Lower lobe of right lung (tissue), 2 donors: ENCODE data around the gene FN3KRP. TPM values are rescaled to one million over a fixed set of nuclear protein-coding genes. Genes with fewer than 3 reads are reported as not detected.
A peak's percentile ranks its signal among the peaks of the same experiment; 100 is the strongest.

ENCODE experiments used
- ATAC-seq, 2 donors: fragments of 200-7000 bp; cut with Tn5 transposase; one replicate each; pipeline ENCODE4 v1.9.1; 2020 to 2022; ENCODE audit warnings: mild to moderate bottlenecking in 2 of 2, moderate library complexity in 2 of 2
- DNase-seq: peaks from one replicate; pipeline ENCODE4 v3.0.0-alpha.2; 2020
- H3K27ac ChIP-seq: fragments of 200-600 bp; one replicate; pipeline ENCODE4 v1.8.0; 2022
- H3K27me3 ChIP-seq: fragments of 200-600 bp; one replicate; pipeline ENCODE4 v1.8.0; 2022; ENCODE audit warnings: low read depth
- H3K36me3 ChIP-seq: fragments of 200-600 bp; one replicate; pipeline ENCODE4 v1.8.0; 2022; ENCODE audit warnings: mild to moderate bottlenecking
- H3K4me1 ChIP-seq: fragments of 200-600 bp; one replicate; pipeline ENCODE4 v1.8.0; 2022
- H3K4me3 ChIP-seq: fragments of 200-600 bp; one replicate; pipeline ENCODE4 v1.8.0; 2022; ENCODE audit warnings: mild to moderate bottlenecking
- H3K9me3 ChIP-seq: fragments of 200-600 bp; one replicate; pipeline ENCODE4 v1.8.0; 2022
- CTCF ChIP-seq: fragments of 200-600 bp; IDR thresholded peaks from one replicate; pipeline ENCODE4 v1.8.0; 2022; ENCODE audit warnings: antibody characterized with exemption, mild to moderate bottlenecking
- intact Hi-C: fragments of 100-400 bp; cut with DNase I; formaldehyde crosslinking; loops from one replicate; pipeline ENCODE4 v1.11.0; 2022
- total RNA-seq: library from RNA; stranded (reverse); fragmentation: NEBNext Ultra II Directional; extraction: Animal tissue kit (Norgen Biotek cat#: 25700); gene quantifications from one replicate; pipeline ENCODE4 v1.2.1, GENCODE V29; 2021
- donor health status: DM: no; HTN: yes; CAD: no; lungs with severe emphysema.

FN3KRP gene
- total RNA-seq, 1 donor from 2014 or later = 28.1 TPM

GRCh38 chr17:82754297-82755208, 38.0 kb downstream of the FN3KRP start:
- TF ChIP-seq CTCF = no peak
- DNase-seq (peak; percentile 24), ATAC-seq (no peak)
- Histone ChIP-seq H3K27ac (no peak overlapping the region), H3K36me3 (no peaks in the 10 kb centered on the region), H3K27me3 (no peaks in the 10 kb centered on the region), H3K4me3 (no peak overlapping the region), H3K9me3 (no peaks in the 10 kb centered on the region), H3K4me1 (peaks cover 14% of the 10 kb centered on the region)
- intact Hi-C loops = no loop called here

GRCh38 chr17:82756166-82756565, 39.7 kb downstream of the FN3KRP start:
- Histone ChIP-seq H3K9me3 (no peaks in the 10 kb centered on the region), H3K27me3 (no peaks in the 10 kb centered on the region), H3K36me3 (peaks cover 5% of the 10 kb centered on the region), H3K4me1 (peaks cover 14% of the 10 kb centered on the region), H3K27ac (no peak overlapping the region), H3K4me3 (no peak overlapping the region)
- no peak for TF ChIP-seq CTCF
- DNase-seq = peak; percentile 12
- intact Hi-C loops = no loop called here
- no peak for ATAC-seq

- no peak for ATAC-seq
- no peak overlapping the region for H3K27ac ChIP-seq
- no peak overlapping the region for H3K4me3 ChIP-seq
- intact Hi-C loops = no loop called here
- H3K36me3 ChIP-seq = peaks cover 62% of the 10 kb centered on the region
- TF ChIP-seq CTCF = no peak
- H3K9me3 ChIP-seq = no peaks in the 10 kb centered on the region
- no peaks in the 10 kb centered on the region for H3K4me1 ChIP-seq
- no peaks in the 10 kb centered on the region for H3K27me3 ChIP-seq
- peak; percentile 25 for DNase-seq
Measured at GRCh38 chr17:82765371-82765770, 48.9 kb downstream of the FN3KRP start.

GRCh38 chr17:82767041-82767754, 50.7 kb downstream of the FN3KRP start:
- ATAC-seq (peak; percentile 71 to 81), DNase-seq (peak; percentile 47)
- H3K4me3 ChIP-seq = no peak overlapping the region
- peaks cover 65% of the 10 kb centered on the region for H3K36me3 ChIP-seq
- TF ChIP-seq CTCF = peak; percentile 53
- intact Hi-C loops = no loop called here
- no peaks in the 10 kb centered on the region for H3K27me3 ChIP-seq
- no peak overlapping the region for H3K27ac ChIP-seq
- no peaks in the 10 kb centered on the region for H3K4me1 ChIP-seq
- no peaks in the 10 kb centered on the region for H3K9me3 ChIP-seq

GRCh38 chr17:82769041-82769440, 52.5 kb downstream of the FN3KRP start:
- TF ChIP-seq CTCF = no peak
- Histone ChIP-seq H3K36me3 (peaks cover 66% of the 10 kb centered on the region), H3K27ac (no peak overlapping the region), H3K4me1 (no peaks in the 10 kb centered on the region), H3K4me3 (no peak overlapping the region), H3K9me3 (no peaks in the 10 kb centered on the region), H3K27me3 (no peaks in the 10 kb centered on the region)
- intact Hi-C loops = no loop called here
- peak; percentile 13 for DNase-seq
- ATAC-seq = no peak
